IPS-18c (cell line): Measurements from ENCODE around the gene CACHD1.
"Not testable (repeated sequence)": the region's sequence is repeated elsewhere in the genome, so short reads cannot be mapped to it uniquely, and the experiment has no call there.

Experiments used
- H3K4me3 ChIP-seq: 2 replicates; pipeline ENCODE4 v1.7.0; 2013; ENCODE audit warnings: low read depth, mild to moderate bottlenecking, low read length, moderate library complexity; ENCODE audit not compliant: insufficient read depth
- H3K9me3 ChIP-seq: one replicate; pipeline ENCODE4 v1.6.1; 2013; ENCODE audit warnings: mild to moderate bottlenecking, low read length, moderate library complexity; ENCODE audit not compliant: control insufficient read depth, insufficient read depth

Gene CACHD1

GRCh38 chr1:64721135-64721534, 251.2 kb downstream of the CACHD1 start:
- H3K9me3 ChIP-seq = no peaks in the 10 kb centered on the region
- H3K4me3 ChIP-seq = no peak overlapping the region

GRCh38 chr1:64721576-64722145, 251.7 kb downstream of the CACHD1 start:
- H3K9me3 ChIP-seq = no peaks in the 10 kb centered on the region
- no peak overlapping the region for H3K4me3 ChIP-seq

- no peaks in the 10 kb centered on the region for H3K9me3 ChIP-seq
These were observed 257.9 kb downstream of the CACHD1 start for GRCh38 chr1:64727861-64728260.

GRCh38 chr1:64733581-64734286, 263.8 kb downstream of the CACHD1 start:
- no peak overlapping the region for H3K4me3 ChIP-seq
- no peaks in the 10 kb centered on the region for H3K9me3 ChIP-seq

More at GRCh38 chr1:64727861-64728260, 257.9 kb downstream of the CACHD1 start:
- H3K4me3 ChIP-seq = no peak overlapping the region

- Histone ChIP-seq H3K4me3 (peak overlapping the region; percentile 17; the same call in 1 of the 2 replicates), H3K9me3 (no peaks in the 10 kb centered on the region)
These were observed 264.3 kb downstream of the CACHD1 start for GRCh38 chr1:64734287-64734652.

- H3K4me3 ChIP-seq, H3K9me3 ChIP-seq: not testable (repeated sequence)
These were observed 270.8 kb downstream of the CACHD1 start for GRCh38 chr1:64740687-64741086.
